Raji (cell line): ENCODE measurements around the gene SPECC1L.

Source experiments
- POLR2A ChIP-seq: IDR thresholded peaks from 2 replicates; pipeline ENCODE4 v1.6.1; 2011; ENCODE audit warnings: low read depth, low read length, control low read depth; ENCODE audit not compliant: insufficient read depth

SPECC1L gene

DNA sequence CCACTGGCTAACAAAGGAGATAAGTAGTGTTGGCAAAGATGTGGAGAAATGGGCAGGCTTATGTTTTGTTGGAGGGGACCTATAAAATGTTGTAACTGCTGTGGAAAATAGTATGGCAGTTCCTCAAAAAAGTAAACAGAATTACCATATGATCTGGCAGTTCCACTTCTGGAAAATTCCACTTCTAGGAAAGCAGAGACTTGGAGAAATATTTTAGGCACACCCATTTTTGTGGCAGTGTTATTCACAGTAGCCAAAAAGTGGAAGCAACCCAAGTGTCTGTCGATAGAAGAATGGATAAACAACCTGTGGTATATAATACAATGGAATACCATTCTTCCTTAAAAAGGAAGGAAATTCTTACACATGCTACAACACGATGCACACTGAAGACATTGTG is 99.8 kb downstream of the SPECC1L start:
- TF ChIP-seq POLR2A = no peak

GRCh38 chr22:24376002-24376401 is 105.4 kb downstream of the SPECC1L start:
- TF ChIP-seq POLR2A = no peak

DNA sequence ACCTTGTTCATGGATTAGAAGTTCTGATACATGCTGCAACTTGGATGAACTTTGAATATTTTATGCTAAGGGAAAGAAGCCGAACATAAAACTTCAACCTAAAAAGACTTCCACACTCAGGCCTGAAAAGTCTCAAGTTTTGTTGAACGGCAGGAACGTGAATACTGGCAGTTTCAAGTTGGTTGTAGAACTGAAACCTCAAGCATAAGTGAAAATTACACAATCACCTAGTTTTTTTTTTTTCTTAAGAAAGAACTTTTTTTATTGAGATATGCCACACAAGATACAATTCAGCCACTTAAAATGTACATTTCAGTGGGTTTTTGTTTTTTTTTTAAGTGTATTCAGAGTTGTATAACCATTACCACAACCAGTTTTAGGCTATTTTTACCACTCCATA is 106.0 kb downstream of the SPECC1L start:
- no peak for TF ChIP-seq POLR2A

- no peak for TF ChIP-seq POLR2A
Observed at GRCh38 chr22:24379536-24379935, 108.9 kb downstream of the SPECC1L start.

DNA sequence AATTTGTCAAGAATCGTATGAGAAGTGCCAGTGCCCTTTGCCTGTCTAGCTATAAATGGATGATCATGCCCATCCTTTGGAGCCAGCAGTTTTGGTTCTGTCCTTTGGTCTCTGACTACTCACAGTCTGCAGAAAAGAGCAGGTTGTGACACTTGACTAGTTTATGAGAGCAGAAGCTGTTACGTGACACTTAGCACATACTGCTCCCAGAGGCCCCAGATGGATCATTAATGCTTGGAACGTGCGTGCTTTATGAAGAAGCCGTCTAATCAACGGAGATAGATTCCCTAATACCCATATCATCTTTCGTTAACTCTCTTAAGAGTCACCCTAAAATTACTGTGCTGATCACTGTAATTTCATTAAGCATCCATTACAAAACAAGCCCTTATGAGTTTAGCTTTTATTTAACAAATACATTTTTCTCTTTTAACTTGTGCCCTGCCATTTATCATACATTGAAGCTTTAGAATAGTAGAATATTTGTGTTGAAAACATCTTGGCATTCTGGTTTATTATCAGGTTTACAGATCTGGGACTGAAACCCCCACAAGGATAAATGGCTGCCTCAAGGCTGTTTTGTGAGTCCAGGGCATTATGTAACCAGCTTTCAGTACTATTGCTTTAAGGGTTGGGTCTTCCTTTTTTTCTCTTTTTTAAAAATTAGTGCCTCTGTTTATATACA is 109.7 kb downstream of the SPECC1L start:
- no peak for TF ChIP-seq POLR2A

DNA sequence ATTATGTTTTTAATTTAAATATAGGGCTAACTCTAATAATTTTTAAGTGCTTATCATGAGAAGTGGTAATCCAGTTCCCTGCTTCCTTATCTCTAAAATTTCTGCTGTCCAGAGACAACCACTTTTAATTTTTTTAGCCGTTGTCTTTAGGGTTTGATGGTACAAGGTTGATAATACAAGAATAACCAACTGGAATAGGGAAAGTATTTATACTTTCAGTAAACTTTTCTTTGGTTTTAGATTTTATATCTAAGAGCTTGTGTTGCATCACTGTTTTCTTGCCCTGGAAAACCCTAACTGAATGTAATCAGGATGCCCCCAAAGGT is 110.2 kb downstream of the SPECC1L start:
- TF ChIP-seq POLR2A = no peak

DNA sequence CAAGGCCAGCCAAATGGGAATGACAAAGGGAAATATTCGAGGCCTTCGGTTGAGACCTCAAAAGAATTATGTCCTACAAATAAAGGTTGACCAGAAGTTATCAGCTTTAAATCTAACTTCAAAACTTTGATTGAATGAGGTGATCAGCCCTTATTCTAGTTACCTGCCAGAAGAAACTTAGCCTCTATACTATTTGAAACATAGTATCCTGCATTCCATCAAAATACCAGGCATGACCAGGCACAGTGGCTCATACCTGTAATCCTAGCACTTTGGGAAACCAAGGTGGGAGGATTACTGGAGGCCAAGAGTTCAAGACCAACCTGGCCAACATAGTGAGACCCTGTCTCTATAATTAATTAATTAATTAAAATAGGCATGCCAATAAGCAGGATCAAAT is 112.4 kb downstream of the SPECC1L start:
- TF ChIP-seq POLR2A = no peak

DNA sequence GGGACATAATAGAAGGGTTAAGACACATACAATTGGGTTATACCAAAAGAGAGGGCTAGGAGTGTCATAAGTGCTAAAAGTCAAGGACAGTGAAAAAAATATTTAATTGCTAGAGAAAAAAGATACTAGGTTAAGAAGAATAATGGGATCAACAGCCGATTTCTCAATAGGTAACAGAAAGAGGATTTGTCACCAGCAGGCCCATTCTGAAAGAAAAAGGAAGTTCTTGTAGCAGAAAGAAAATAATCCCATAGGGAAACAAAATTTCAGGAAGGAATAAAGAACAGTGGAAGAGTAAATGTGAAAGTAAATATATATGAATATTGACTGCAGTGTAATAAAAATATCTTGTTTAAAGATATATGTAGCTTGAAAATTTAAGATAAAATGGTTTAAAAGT is 113.5 kb downstream of the SPECC1L start:
- TF ChIP-seq POLR2A = no peak

GRCh38 chr22:24386937-24387471 is 116.4 kb downstream of the SPECC1L start:
- TF ChIP-seq POLR2A = no peak

GRCh38 chr22:24389680-24390079 is 119.0 kb downstream of the SPECC1L start:
- no peak for TF ChIP-seq POLR2A

DNA sequence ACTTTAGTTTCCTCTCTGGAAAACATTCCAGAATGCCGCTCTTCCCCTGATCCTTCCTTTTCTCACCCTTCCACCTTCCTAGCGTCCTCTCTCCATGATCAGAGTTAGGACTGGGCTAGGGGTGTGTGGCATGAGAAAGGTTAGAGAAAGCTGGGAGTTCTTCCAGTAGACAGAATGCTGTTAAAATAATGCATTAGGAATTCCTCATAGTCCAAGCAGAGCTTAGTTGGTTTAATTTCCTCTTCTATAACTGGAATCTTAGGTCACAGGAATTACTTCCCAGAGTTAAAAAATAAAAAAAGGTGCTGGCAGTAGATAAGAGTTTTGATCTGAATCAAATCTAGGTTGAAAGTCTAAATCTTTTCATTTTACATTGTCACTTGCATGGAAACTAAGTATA is 119.5 kb downstream of the SPECC1L start:
- no peak for TF ChIP-seq POLR2A

DNA sequence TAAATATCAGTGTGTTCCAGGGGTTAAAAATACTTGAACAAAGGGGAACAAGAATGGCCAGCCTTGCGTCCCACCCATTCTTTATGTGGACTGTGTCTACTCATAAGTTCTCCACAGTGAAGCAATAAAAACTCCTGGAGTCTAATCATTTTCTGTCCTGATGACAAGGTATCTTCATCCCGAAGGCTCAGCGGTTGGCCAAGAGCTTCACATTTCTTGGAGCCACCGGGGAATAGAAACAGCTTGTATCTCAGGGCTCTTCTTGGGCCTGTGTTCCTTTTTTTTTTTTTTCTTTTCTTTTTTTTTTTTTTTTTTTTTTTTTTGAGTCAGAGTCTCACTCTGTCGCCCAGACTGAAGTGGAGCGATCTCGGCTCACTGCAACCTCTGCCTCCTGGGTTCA is 119.9 kb downstream of the SPECC1L start:
- no peak for TF ChIP-seq POLR2A

- TF ChIP-seq POLR2A = no peak
Observed at GRCh38 chr22:24391836-24392217, 121.2 kb downstream of the SPECC1L start.

GRCh38 chr22:24392218-24392931 is 121.7 kb downstream of the SPECC1L start:
- TF ChIP-seq POLR2A = no peak

DNA sequence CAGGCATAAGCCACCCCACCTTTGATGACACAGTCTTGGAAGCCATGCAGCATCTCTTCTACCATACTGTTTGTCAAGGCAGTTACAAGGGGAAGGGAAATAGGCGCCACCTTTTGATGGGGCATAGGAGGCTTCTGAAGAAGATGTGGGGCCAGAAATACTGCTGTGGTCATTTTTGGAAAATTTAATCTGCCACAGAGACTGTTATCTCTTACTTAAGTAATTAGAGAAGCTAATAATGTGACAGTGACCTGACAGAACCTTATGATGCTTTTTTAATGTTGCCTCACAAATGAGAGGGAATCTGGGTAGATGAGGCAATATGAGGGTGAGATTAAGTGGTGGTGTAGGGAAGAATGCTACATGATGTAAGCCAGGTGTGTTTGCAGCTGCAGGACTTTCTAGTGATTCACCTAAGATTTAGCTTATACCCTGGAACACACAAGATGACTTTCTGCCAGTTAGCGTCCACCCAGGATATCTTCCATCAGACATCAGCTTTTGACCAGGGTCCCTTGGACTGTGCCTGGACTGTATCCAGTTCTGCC is 122.5 kb downstream of the SPECC1L start:
- TF ChIP-seq POLR2A = no peak

- no peak for TF ChIP-seq POLR2A
Observed at GRCh38 chr22:24393848-24394247, 123.2 kb downstream of the SPECC1L start.
